Measurements from ENCODE around the gene CELF4.

CELF4 gene

DNA sequence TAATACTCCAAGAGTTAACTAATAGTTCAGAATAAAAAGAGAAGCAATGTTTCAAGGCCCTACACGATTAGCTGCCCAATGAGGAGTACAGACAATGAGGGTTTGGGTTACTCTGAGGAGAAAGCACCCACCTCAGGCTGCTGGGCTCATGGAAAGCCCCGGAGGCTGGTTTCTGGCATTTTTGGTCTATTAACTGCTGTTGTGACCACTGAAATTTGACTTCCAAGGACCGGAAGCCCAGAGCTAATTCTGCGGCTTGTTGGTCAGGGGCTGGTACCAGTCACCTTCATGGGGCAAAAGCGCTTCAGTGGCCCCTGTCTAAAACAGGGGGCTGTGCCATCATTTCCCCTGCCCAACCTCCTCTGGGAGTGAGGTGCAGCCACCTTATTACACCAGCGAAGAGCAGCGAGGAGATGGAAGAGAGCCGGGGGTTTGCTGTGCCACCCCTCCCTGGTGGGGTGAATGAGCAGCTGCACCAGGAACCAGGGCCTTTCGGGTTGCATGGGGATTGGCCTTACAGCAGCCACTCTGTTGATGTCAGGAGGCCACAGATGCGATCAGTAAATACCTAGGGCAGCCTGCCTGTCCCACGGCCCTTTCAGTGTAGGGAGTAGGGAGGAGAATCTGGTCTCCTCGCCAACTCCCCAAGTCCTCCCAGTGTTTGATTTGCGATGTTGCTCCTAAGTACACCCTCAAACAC lies 131.3 kb downstream of the CELF4 start:
- DNase-seq: no peak

DNA sequence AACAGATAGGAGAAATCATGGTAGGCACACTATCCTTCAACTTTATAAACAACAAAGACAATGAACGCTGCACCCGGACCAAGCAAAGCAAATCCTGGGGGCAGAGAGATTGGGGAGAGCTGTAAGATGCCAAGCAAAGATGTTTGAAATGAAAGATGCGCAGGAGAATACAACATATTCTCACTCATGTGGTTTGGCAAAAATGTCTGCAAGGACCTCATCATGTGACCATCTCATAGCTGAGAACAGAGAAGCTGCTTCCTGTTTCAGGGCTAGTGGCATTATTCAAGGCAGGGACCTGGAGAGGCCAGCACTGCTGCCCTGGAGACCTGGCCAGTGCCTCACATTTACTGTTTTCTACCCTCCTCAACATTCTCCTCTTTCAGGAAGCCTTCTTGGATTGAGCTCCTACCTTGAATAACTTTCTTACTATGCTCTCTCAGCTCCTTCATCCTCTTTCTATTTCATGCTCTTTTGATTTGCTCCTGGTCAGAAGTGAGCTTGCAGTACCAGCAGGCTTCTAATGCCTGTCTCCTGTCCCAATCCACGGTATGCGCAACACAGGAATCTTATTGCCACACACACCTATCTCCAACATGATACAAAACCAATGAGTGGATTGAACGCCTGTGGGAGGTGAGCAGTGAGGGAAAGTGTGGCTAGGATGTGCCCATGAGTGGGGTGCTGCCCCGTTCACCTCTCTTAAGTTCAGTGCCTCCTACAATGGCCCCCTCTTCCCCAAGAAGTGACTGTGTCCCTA lies 133.0 kb downstream of the CELF4 start:
- DNase-seq: no peak

DNA sequence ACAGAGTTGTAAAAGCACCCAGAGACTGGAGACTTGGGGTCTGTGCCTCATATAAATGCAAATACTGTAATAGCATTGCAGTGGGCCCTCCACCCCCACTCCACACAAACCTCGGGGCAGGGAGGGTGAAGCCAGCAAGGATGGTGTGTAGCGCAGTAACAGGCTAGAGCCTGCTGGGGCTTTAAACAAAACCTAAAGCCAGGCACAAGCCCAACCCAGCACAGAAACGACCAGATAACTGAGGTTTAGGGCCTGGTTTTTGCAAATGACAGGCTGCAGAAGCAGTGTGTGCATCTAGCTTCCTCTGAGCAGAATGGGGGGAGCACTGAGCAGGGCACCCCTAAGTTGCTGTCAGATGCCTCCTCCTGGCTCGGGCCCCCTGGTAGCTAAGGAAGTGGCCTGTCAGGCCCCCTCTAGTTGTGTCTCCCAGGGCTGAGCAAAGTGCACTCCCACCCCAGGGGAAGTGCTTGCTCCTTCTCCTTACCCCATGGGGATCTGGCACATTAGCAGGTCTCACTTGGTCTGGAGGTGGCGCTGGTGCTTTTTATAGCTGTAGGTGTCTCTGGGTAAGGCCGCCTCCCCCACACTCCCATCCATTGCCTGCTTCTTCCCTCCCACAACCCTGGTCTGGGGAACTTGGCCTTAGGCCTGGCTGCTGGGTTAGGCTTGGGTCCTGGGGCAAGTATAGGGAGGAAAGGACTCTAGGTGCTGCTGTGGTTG lies 135.1 kb downstream of the CELF4 start:
- no peak for DNase-seq

DNA sequence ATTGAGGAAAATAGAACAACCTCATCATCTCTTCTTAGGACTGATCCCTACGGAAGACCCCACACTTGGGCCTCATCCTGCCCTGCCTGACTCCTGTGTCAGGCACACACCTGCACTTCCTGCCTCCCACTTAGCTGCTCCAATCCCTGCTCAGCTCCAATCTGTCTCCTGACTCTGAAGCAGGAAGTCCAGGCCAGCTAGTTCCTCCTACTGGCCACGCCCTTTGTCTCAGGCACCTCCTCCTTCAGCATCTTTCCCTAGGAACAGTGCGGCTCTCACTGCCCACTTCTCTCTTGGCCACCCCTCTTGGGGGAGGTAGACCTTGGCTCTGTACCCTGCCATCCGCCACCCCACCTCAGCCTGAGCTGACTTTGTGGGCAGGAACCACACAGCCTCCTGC lies 135.8 kb downstream of the CELF4 start:
- no peak for DNase-seq

DNA sequence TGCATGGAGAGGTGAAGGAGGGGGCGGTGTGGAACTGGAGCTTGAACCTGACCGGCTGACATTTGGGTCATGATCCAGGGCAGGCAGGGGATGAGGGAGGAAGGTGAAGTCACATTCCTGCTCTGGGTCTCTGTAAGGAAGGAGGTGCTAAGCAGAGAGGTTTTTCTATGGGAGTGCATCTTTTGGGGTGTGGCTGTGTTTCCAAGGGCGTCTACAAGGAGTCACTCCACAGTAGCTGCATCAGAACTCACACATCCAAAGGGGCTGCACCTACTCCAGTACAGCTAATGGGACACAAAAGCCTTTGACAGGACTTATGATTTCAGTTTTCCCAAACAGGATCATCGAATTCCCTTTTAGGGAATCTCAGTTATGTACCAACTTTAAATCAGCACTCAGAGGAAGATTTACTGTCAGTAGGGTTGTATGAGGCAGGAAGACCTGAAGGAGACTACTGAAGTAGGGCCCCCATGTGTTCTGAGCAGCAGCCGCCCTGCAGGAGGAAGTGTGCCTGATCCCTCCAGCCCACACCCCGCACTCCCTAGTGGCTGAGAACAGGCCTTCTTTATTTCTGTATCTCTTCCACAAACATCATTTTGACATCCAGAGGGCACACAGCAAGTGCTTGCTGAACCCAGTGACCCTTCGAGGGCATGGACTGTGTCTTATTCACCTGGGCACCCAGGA lies 137.2 kb downstream of the CELF4 start:
- no peak for DNase-seq

DNA sequence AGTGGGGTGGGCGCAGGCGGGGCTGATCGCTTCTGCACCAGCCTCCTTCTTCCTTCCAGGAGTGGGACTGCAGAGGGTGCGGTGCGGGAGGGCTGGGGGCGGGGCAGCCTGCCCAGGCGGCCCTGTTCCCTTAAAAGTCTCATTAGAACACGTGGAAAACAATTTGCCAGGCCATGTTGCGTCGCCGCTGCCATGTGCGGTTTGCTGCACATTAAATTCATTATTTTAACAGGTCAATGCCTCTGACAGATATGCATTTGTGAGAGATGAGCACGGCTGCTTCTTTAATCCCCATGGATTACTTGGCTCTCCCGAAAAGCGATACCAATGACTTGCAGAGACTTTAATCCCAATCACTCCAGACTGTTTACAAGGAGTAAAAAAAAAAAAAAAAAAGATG lies 139.0 kb downstream of the CELF4 start:
- no peak for DNase-seq

DNA sequence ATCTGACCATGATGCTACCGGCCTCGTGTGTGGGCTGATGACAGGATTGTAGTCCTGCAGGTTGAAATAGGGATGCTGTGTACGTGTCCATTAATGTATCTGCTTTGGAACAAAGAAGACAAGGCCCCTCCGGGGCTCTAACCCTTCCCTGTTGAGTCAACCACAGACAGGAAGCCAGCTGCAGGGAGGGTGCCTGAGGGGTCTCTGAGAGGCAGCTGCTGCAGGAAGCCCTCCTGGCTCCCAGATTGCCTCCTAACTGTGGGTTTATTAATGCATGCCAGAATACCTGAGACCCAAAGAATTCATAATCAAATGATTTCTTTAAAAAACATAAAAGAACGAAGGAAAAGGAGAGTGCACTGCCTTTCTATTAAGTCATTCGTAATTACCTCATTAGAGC lies 140.4 kb downstream of the CELF4 start:
- no peak for DNase-seq

DNA sequence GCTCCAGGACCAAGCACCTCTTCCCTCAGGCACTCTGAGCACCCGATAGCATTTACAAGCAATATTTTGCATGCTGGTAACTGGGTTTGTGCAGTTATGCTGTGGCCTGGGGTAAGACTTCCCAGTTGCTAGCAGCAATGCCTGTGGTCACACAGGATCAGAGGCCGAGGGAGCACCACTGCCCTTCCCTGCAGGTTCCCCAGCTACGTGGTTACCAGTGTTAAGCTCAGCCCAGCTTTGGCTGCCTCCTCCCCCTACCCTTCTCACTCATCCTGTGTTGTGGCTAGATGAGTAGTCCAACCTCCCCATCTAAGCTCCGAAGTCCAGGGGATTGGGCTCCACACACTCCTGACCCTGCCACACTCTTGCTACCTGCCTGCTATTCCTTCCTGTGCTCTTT lies 141.1 kb downstream of the CELF4 start:
- DNase-seq: no peak

DNA sequence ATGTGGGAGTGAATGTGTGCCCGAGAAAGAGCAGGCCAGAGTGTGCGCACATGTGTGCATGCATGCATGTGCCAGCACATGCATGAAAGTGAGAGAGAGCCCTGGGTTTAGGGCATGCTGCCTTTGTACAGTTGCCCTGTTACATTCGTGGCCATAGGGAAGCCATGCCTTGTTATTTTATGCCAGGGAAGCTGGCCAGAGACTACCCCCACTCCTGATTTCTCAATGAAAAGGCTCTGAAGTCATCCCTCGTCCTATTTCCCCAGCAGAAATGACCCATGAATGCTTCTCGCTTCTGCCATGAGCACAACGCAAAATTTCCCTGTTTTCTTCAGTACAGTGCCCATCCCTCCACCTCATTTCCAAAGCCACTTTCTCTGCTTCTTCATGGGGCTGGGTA lies 143.0 kb downstream of the CELF4 start:
- no peak for DNase-seq

DNA sequence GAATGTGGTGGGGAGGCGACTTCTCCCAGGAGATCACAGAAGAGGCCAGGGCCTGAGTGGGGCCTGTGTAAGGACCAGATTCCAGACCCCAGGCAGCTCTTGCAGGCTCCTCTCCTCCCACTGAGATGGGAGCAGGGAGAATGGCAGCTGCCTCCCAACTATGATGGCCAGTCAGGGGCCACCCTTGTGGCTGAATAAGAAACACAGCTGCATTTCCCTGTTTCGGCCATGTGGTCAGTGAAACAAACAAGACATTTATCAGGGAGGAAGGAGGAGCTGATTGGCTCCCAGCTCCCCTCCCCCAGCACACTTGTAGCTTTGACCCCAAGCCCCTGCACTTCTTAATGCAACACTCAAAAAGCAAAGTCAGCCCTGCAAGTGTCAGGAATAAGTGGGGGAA lies 143.5 kb downstream of the CELF4 start:
- DNase-seq: no peak

DNA sequence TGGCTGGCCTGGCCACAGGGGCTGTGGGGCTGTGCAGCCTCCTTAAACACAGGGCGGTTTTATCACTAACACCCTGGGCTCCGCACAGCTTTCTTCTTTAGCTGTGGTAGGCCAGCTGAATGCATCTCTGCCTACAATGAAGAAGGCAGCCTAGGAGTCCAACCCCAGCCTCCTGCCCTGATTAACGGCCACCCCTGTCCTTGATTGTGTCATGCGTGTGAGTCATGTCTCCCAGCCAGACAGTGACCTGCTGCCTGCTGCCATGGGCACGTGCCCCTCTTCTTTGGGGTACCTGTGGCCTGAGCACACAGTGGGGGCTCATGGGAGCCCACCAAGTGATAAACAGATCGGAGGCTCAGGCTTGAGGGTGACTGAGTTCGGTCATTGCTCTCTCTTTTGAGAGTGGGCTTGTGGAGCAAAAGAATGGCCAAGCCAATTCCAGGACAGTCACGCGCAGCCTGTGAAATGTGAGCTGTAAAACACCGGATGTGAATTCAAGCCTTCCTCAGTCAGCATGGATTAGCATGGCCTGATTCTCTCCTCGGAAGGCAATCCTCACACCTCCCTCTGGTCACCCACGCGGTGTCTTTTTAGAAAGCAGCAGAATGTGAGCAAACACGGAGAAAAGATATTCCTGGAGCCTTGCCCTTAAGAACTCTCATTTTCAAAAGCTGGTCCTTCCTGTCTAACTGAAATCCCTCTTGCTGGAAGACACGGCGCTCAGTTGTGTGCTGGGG lies 144.1 kb downstream of the CELF4 start:
- no peak for DNase-seq

DNA sequence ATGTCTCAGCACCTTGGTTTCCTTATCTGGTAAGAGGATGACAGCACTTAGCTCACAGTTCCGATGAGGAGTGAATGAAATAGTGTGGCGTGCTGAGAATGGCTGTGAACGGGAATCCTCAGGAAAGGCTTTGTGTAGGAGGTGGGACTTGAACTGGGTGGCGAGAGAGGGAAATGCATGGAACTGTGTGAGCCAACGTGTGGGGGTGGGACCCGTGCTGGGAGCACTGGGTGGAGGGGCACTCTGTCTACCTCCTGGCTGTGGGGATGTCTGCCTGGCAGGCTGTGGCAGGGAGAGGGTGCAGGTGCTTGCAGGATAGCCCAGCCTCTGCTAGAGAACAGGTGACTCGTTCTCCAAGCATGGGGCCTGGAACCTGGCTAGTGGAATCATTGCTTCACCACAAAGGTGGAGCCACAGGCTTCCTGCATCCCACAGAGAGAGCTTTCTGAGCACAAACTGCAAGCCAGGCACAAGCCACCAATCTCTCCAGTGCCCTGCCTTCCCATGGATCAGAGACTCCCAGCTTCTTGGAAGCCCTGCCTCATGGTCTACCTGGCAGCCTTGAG lies 145.2 kb downstream of the CELF4 start:
- DNase-seq: no peak

DNA sequence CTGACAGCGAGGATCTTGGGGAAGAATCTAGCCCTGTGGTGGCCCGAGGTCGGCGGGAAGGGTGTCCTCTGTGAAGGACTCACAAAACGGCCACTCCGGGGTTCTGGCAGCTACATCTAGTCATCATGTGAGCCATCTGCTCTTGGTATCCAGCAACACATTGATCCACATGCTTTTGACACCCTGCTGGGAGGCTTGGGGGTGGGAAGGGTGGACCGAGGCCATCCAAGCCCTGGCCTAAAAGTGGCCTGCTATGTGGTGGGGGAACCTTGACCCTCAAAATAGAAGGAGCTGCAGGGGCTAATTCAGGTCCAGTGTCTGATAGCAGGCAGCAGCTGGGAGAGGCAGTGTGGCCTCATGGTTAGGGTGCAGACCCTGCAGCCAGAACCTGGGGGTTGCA lies 145.7 kb downstream of the CELF4 start:
- no peak for DNase-seq

DNA sequence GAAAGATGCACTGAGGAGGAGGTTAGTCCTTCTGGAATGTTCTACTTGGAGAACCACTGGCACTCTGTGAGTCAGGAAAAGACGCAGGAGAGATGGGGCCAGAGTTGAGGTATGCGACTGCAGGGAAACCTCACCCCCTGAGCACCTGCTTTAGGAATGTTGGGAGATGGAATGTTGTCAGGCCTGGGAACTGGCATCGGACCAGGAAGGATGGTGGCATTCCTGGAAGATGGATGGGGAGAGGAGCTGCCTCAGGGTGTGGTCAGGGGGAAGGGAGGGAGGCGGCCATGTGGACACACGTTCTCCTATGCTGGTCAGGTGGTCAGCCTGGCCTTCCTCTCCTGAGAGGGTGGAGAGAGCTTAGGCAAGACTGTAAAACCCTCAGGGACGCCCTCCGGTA lies 146.3 kb downstream of the CELF4 start:
- no peak for DNase-seq

DNA sequence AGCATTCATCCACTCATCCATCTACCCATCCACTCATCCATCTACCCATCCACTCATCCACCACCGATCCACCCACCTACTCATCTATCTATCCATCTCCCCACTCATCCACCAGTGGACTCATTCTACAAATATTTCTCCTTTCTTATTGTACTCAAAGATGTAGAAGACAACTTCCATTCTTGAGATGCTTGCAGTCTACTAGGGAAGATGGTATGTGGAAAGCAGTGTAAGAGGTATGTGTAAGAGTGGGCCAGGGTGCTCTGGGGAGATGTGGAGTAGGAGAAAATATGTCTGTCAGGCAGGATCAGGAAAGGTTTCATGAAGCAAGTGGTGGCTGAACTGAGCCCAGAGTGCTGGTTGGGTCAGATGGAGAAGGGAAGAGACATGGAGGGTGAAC lies 150.8 kb downstream of the CELF4 start:
- DNase-seq: no peak

DNA sequence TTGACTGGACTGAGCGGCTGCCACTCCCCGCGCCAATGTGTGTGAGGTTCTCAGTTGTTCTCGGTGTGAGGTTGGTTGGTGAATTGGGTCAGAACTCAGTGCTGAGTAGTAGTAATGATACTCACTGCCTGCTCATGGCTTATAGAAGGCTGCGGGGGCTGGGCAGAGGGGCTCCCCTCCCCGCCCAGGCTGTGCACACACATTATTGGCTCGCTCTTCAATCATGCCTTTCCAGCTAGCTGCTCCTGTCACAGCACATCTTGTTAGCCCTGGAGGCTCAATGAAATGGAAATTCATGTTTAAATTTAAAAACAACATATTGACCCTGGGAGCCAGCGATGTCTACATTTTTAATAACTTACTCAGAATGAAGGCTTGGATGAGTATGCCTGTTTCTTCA lies 152.8 kb downstream of the CELF4 start:
- DNase-seq: no peak

DNA sequence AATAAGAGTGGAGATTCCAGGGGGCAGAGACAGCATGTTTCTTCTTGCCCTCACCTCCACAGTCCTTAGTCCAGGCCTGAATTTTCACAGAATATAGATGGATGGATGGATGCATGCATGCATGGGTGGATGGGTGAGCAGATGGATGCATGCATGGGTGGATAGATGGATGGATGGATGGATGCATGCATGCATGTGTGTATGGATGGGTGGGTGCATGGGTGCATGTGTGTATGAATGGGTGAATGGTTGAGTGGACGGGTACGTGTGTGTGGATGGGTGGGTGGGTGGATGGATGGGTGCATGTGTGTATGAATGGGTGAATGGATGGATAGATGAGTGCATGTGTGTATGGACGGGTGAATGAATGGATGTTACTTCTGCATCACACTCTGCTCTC lies 153.3 kb downstream of the CELF4 start:
- no peak for DNase-seq

DNA sequence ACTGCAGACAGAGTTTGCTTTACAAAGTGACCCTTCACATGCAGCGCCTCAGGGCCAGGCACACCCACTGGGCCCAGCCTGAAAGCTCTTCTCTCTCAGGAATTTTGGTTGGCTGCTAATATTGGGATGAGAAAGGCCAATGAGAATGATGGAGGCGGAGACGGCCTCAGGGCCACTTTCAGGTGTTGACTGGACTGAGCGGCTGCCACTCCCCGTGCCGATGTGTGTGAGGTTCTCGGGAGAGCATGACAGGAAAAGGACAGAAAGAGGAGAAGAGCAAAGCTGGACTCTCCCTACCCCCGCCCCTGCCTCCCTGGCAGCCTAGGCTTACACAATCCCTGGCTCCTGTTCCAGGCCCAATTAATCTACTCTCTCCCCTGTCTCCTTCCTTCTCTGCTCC lies 155.7 kb downstream of the CELF4 start:
- DNase-seq: no peak

DNA sequence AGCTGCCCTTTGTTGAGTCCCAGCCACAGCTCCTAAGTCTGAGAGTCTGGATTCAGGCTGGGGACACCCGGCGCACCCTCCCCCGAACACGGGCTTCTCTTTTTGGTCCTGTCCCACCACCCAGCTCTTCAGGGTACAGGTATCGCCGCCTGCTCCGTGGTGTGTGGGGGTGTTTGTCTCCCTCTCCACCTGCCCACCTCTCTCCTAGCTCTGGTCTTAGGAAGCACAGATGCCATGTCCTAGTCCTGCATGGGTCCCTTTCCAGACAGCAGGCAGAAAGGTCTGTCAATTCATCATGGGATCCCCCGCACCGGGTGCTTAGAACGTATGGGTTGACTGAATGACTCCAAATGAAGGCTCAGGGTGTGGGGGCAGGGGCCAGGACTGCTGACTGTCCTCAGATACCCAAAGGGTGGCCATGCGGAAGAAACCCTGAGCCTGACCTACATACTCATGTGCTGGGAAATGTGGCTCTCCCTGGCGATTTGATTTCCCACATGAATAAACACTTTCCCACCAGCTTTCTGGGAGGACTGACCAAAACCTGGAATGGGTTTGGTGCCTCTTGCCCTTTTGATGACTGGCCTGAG lies 156.8 kb downstream of the CELF4 start:
- no peak for DNase-seq

DNA sequence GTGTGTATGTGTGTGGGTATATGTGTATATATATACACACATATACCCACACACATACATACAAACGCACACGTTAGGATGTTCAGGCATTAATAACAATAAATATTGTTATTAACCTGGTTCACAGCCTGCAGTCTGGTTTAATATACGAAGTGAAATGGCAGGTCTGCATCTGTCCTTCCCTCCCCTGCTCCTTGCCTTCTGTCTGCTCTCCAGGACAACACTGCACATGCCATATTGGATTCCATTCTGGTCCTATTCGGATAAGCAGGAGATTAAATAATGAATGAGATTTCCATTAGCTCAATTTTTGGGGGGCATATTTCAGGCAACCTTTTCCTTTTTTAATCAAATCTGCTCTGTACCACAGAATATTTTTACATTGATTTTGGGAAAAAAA lies 158.0 kb downstream of the CELF4 start:
- DNase-seq: no peak

DNA sequence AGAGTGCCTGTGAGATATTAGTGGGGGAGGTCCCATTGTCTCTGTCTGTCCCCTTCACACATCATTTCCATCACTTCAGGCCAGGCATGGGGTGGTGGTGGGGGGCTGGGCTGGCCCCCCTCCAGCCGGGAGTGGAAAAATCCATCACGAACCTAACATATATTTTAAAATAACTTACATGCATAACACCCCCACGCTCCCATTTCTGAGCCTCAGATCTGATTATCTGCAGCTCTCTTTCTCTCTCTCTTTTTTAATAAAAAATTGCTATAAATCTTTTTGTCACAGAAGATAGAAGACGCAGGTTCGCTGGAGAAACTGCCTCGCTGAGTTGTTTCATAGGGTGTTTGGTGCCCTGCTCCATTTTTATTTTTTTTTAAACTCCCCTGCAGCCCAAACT lies 159.8 kb downstream of the CELF4 start:
- DNase-seq: no peak

DNA sequence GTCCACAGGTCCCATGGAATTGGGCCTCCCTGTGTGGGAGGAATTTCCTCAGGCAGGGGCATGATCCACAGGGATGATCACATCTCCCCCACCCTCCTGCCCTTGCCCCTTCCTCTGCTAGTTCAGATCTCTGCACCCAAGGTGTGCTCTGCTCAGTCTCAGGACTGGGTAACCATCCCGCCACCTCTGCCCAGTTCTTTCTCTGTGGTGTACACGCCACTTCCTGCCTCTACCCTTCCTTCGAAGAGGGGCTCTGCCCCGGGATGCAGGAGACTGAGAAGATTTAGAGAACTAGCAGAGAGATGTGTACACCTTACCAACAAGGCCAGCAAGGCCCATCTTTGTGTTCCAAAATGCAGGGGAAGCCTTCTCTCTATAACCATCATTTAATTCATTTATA lies 160.4 kb downstream of the CELF4 start:
- no peak for DNase-seq
